CD4-positive, alpha-beta T cell treated with Interleukin-15 for 1 hour (primary cell): ENCODE data around the gene PTGDR.

Experiments
- DNase-seq: peaks from one replicate; pipeline ENCODE4 v3.0.0-alpha.2; 2020

The PTGDR gene

DNA sequence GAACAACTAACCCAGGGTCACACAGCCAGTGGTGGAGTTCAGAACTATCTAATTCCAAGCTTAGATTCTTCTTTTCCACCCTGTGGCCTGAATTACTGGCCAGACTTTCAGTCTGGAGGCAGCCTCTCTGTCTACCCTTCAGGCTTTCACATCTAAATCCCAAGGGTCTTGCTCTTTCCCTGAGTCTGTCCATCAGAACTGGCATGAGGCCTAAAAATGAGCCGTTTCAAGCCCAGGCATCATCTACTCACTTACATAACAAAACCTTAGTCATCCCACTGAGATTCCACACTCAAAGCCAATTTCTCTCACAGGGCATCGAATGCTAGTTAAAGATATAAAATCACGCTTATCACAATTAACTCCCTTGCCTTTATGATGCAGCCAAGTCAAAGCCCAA is 1.3 kb upstream of the PTGDR start:
- no peak for DNase-seq

DNA sequence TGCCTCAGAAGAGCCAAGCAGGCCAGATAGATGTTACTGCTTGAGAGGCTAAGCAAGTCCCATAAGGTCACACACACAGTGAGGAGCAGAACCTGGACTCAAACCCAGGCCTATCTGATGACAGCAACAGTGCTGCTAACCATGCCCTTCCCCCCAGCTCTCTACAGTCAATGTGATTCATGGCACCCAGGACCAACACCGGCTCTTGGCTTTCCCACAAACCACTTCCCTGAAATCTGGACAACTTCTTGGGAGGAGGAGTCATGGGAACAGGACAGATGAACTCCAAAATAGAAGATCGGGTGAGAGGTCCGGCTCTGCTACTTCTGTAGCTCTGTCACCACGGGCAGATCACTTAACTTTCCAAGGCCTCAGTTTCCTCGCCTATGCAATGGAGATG is 716 bp upstream of the PTGDR start:
- no peak for DNase-seq

DNA sequence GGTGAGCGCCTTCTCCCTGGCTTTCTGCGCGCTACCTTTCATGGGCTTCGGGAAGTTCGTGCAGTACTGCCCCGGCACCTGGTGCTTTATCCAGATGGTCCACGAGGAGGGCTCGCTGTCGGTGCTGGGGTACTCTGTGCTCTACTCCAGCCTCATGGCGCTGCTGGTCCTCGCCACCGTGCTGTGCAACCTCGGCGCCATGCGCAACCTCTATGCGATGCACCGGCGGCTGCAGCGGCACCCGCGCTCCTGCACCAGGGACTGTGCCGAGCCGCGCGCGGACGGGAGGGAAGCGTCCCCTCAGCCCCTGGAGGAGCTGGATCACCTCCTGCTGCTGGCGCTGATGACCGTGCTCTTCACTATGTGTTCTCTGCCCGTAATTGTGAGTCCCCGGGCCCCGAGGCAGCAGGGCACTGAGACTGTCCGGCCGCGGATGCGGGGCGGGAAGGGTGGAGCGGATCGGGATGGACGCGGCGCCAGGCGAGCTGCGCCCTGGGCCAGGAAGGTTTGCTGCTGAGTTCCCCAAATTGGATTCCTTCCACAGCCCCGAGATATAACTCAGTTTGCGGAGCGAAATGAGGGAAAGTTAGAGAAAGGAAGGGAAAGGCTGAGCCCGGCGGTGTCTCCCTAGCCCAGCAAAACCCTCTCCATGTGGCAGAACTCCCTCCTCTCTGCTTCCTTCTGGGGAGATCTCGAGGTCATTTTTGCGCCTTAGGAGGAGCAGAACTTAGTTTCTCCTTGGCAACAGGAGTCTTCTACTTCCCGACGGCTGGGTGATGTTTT is 972 bp downstream of the PTGDR start:
- DNase-seq = no peak

DNA sequence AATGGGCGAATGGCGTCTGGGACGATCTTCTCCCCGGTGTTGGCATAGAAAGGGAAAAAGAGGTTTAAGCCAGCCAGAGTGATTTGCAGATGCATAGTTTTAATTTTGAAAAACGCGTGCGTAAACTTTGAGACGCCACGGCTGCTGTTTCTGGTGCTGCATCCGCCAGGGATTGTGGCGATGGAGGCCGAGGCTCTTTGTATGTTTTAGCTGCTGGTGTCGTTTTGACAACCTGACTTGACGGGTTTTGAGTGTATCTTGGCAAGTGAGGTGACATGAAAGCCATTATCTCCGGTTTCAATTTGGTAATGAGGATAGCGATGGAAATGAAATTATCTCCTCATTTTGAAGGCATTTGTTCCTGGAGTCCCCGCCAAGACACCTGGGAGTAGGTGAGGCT is 1.6 kb downstream of the PTGDR start:
- no peak for DNase-seq

DNA sequence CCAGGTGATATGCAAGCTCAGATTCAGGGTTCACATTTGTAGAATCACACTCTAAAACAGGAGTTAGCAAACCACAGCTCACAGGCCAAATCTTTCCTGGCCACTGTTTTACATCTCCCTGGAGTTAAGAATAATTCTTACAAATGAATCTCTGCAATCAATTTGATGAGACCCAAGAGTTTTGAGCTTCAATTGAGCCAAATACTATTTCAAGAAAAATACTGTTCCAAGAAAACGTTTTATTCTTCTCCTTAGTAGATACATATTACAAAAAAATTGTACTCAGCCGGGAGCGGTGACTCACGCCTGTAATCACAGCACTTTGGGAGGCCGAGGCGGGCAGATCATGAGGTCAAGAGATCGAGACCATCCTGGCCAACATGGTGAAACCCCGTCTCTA is 2.5 kb downstream of the PTGDR start:
- DNase-seq = no peak

DNA sequence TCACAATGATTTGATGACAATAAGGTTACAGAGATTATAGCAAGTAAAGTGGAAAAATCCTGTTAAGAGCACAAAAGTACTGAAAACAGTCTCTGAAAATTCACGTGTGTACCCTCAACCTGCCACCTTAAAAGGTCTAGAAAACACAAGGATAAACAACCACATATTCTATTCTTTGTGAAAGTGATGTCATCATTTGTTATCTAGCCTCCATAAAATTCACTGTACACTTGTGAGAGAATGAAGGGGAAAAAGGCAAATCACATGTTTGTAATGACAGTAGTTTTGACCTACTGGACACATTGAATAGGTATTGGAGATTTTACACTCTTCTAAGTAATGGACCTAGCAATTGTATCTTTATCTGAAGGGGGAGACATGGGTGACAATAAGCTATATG is 4.0 kb downstream of the PTGDR start:
- no peak for DNase-seq

DNA sequence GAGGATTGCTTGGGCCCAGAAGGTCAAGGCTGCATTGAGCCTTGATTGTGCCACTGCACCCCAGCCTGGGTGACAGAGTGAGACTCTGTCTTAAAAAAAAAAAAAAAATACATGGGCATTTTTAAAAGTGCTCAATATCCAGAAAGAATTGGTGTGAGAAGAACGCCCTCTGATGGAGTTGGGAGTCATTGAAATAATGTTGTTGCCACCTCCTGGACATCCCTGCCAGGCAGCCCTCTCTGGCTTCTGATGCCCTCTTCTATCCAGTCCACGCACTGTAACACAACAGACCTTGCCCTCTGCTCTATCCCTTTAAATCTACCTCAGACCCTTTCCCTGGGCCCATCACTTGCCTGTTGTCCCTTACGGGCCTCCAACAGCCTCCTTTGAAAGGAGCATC is 4.9 kb downstream of the PTGDR start:
- DNase-seq = peak; percentile 30

DNA sequence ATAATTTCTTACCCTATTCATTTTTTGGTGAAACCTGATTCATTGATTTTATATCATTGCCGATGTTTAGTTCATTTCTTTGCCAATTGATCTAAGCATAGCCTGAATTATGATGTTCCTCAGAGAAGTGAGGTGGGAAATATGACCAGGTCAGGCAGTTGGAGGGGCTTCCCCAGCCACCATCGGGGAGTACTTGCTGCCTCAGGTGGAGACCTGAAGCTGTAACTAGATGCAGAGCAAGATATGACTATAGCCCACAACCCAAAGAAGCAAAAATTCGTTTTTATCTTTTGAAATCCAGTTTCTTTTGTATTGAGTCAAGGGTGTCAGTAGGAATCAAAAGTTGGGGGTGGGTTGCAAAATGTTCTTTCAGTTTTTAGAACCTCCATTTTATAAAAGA is 7.9 kb downstream of the PTGDR start:
- no peak for DNase-seq

DNA sequence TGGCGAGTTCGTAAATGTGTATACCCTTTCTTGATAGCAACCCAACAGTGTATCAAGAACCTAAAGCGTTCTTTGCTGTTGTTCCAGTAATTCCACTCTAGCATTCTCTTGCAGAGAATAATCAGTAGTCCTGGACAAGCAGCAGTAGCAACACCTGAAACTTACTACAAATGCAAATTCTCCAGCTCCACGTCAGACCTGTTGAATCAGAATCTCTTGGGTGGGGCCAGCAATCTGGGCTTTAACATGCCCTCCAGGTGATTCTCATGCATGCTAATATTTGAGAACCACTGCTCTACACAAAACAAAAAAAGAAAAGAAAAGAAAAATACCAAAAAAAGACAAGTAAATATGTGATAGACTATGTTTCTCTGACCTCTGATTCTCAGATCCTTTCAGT is 10.1 kb downstream of the PTGDR start:
- no peak for DNase-seq

DNA sequence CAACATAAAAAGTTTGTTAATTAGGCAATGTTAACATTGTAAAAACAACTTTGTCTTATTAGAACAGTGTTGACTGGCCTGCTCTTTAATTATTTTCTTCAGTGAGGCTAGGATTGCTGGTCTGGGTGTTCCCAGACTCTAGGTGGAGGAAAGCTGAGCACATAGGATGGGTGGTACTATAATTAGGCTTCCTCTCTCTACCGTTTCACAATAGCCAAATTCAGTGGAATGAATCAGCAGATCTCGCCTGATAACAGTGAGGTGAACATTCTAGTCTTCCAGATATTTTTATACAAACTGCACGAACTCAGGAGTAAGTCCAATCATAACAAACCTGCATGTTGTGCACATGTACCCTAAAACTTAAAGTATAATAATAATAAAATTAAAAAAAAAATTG is 11.9 kb downstream of the PTGDR start:
- no peak for DNase-seq

DNA sequence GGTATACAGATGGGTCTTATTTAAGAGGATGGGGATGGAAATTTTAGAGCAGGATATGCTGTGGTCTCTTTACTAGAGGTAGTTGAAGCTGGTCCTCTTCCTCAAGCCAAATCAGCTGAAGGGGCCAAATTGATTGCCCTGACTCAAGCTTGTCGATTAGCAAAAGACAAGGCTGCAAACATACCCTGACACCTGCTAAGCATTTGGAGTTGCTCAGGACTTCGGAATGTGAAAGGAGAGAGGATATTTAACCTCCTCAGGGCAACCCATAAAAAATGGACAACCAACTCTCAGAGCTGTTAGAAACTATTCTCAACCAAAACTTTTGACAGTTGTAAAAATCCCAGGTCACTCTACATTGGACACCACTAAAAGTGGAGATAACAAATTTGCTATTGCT is 15.6 kb downstream of the PTGDR start:
- DNase-seq = no peak

DNA sequence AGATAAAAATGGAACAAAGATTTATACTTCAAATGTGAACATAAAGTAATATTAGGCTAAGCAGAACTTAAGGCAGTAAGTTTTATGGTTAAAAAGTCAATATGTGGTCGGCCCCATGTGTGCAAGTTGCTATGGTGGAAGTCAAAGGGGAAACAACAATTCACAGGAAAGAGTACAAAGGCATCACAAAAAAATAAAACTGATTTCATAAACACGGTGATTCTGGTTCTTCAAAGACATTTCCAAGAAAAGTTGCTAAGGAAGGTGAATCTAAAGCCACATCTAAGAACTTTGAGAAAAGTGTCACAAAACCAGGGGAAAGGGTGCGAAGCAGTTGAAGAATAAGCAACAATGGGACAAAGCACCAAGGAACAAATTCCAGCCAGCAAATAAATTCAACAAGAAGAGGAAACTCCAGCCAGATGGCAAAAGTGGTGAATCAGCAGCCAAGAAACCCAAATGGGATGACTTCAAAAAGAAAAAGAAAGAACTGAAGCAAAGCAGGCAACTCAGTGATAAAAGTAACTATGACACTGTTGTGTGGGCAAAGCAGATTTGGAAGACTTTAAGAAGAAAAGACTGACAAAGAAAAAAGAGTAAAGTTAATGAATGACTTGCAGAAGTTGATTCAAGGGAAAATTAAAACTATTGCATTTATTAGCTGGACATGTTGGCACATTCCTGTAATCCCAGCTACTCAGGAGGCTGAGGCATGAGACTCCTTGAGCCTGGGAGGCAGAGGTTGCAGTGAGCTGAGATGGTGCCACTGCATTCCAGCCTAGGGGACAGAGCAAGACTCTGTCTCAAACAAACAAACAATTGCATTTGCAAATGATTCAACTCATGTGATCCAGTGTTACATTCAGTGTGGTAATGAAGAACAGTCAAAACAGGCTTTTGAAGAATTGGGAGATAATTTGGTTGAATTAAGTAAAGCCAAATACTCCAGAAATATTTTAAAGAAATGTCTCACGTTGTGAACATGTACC is 19.5 kb downstream of the PTGDR start:
- no peak for DNase-seq

DNA sequence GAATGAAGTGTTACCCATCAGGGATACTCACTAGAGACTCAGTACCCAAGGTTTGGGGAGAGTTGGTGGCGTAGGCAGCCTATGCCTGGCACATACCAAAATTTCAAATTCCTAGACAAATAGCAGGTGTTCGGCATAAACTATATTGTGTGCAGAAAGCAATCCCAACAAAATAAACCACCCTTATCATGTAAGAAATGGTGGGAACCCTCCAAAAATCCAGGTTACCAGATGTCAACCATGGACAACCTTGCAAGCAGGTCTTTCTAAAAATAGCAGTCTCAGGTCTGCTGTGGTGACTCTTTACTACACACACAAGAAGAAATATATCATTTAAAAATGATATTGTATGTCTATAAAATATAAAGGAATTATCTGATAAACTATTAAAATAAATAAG is 28.9 kb downstream of the PTGDR start:
- no peak for DNase-seq

DNA sequence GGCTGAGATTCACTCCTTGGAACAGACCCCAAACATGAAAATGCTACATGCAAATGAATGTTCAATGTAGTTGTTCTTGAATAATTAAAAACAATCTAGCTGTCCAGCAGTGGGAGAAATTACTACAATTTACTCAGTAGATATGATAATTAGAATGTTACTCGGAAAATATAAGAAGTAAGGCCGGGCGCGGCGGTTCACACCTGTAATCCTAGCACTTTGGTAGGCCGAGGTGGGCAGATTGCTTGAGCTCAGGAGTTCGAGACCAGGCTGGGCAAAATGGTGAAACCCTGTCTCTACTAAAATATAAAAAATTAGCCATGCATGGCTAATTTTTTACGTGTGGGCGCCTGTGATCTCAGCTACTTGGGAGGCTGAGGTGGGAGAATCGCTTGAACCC is 31.3 kb downstream of the PTGDR start:
- DNase-seq = no peak

DNA sequence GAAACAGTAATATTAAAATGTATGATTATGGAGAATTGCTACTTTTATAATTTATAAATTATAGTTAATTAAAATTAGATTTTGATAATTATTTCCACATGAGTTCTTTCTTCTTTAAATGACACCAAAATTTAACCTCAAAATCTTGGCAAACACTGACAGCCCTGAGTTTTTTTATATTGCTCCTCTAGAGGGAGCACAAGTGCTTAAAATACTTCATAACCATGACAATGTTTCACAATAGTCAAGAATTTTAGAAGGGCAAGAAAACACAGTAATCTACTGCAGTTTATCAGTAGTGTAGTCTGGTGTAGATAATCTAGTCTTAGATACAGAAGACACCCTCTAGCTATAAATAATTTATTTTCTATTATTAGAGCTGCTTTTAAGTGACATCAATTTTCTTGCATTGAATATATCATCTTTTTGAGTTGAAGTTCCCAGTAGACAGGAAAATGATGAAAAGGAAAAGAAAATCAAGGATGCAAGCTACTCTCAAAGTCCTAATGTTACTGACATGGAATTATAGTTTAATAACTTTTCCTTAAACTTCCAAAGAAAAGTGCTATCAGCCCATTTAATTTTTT is 32.3 kb downstream of the PTGDR start:
- no peak for DNase-seq

DNA sequence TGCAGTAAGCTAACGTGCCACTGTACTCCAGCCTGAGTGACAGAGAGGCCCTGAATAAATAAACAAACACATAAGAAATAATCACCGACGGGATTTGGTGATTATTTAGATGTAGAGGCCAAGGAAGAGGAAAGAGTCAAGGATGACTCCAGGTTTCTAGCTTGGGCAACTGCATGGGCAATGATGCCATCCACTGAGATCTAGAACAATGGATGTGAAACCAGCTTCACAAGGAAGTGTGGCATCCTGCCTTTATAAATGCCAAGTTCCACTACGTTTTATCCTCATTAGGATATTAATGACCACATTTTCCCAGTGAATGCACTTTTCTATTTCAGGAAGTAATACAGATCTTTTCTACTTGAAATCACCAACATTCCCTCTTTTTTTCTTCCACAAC is 35.7 kb downstream of the PTGDR start:
- DNase-seq = no peak

DNA sequence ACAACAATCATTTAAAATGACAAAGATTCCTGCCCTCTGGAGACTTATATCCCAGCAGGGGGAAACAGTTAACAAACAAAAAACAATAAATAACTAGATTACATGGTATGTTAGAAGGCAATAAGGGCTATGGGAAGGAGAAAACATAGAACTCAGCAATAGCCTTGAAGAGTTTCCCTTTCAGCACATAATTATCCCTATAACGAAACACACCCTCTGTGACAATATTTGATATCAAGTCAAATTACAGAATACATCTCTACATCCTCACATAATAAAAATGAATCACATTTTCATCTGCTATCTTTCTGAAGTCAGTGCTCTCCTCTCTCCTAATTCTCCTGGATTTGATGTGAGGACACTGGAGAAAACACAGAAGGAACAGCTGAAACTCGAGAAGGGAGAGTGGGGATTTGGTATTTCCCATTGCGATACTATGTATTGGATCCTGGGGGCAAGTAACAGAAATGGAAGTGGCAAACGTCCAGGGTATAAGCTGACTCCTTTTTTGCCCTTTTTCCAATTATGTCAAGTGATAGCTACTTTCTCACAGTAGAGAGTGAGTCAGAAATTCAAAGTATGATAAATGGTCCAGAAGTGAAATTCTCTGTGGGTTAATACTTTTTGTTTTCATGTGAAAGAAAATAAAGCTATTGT is 36.9 kb downstream of the PTGDR start:
- no peak for DNase-seq

DNA sequence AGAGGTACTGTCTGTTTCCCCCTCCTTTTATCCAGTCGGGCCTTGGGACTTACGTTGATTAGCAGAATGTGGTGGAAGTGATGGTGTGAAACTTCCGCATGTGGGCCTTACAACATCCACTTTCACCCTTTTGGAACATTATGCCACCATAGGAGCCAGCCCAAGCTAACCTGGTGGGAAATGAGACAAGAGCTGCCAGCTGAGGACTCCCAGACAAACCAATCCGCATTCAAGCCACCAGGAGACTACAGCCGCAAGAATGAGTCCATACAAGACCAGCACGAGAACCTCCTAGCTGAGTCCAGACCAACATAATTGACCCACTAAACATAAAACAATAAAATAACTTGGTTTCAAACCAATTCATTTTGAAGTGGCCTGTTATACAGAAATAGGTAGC is 37.5 kb downstream of the PTGDR start:
- DNase-seq = no peak

DNA sequence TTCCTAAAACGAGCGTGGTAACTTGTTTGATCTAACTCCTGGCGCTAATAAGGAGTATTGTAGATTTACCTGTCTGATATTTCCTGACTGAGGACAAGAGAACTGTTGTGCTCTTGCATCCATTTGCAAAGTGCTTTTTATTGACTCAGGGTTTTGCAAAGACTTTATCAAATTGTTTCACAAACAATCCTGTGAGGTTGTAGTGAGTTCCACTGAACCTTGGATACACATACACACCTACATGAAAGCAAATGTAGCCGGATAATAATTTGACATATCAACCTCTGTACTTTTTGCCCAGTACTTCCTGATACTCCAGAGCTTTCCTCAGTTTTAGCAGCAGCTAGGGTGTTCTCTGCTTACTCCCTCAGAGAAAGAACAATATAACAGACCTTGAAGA is 39.9 kb downstream of the PTGDR start:
- DNase-seq = no peak

DNA sequence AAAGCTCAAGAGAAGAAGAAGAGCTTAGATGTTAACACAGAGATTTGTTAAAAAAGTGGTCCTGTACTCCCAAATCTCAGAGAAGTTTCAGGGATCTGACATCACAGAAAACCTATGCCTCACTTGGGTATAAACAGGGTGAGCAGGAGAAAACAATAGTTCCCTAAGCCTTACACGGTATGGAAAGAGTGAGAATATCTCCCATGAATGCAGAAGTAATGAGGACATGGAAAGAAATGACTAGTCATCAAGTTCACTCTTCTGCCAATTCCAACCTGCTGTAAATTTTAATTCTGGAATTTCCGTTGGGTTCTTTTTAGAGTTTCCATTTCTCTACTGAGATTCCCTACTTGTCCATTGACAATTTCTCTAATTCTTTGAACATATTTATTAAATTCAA is 40.4 kb downstream of the PTGDR start:
- DNase-seq = no peak

DNA sequence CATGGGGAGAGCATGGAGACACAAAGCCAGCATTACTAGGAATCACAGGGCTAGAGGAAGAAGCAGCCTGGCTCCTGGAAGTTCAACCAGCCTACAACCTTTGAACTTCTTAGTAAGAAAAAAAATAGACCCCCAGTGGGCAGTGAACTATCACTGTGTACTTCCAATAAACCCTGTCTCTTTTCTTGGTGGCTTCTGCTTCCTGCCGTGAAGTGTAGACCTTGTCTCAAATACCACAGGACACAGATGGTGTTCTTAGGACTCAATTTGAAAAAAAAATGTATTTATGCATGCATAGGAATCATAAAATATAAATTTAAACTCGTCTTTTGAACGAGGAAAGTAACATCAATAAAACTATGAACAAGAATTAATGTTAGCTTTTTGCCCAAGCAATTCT is 43.0 kb downstream of the PTGDR start:
- DNase-seq = no peak

DNA sequence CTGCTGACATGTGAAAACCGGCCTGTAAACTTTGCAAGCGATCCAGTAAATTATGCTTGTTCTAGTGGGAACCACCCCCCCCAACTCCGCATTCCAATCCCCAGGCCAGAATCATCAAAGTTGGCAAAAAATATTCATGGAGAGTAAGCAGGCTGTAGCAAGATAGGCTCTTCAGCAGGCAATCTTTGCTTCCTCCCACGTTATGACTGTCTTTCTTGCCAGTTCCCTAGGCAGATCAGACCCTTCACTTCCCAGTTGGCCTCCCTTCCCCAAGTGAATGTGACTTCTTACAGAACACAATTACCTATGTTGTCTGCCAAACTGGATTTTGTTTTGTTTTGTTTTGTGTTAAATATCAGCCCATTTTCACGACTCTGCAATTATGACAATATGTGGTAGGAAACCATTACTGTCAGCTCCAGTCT is 45.4 kb downstream of the PTGDR start:
- no peak for DNase-seq

DNA sequence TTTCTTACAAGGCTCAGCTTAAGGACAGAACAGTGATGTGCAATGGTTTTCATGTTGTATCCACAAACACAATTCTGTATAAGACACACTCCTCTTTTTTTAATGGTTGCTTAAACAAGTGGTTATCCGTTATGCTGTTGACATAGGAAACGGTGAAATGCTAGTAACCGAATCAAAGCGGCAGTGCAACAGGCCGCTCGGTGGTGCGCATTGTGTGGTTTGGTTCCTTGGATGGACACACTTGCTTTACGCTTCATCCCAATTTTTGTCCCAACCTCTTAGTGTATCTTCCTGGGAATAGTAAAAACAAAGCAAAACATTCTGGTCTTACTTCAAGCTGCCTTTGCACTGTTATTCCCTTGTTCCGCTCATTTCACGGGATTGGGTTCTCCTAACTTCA is 46.0 kb downstream of the PTGDR start:
- no peak for DNase-seq
